Heart left ventricle (tissue), 16 donors: Measurements from ENCODE around the gene TSC22D4. TPM values are rescaled to one million over a fixed set of nuclear protein-coding genes. Genes with fewer than 3 reads are reported as not detected.

ENCODE experiments used
- ATAC-seq, 4 donors: fragments of 200-7000 bp; cut with Tn5 transposase; one replicate each; pipeline ENCODE4 v1.9.1; 2020 to 2022; ENCODE audit warnings: moderate library complexity in 4 of 4, mild to moderate bottlenecking in 3 of 4, moderate number of reproducible peaks in 1 of 4
- DNase-seq, 5 donors: peaks; one replicate each; pipeline ENCODE4 v3.0.0-alpha.2; 2020
- H3K27ac ChIP-seq, 12 donors: fragments of 200-600 bp; sonication (generic) in 4 of 12; one replicate each; pipeline versions ENCODE4 v1.5.0 to v1.8.0; 2016 to 2022; ENCODE audit warnings: mild to moderate bottlenecking in 2 of 12
- H3K27me3 ChIP-seq, 9 donors: fragments of 200-600 bp; sonication (generic) in 2 of 9; one replicate each; pipeline versions ENCODE4 v1.5.1 to v1.8.0; 2016 to 2022; ENCODE audit warnings: mild to moderate bottlenecking in 3 of 9
- H3K36me3 ChIP-seq, 9 donors: fragments of 200-600 bp; sonication (generic) in 2 of 9; one replicate each; pipeline versions ENCODE4 v1.5.0 to v1.8.0; 2018 to 2022; ENCODE audit warnings: mild to moderate bottlenecking in 2 of 9
- H3K4me1 ChIP-seq, 12 donors: fragments of 200-600 bp; sonication (generic) in 4 of 12; one replicate each; pipeline versions ENCODE4 v1.5.0 to v1.8.0; 2016 to 2022; ENCODE audit warnings: mild to moderate bottlenecking in 3 of 12
- H3K4me3 ChIP-seq, 12 donors: fragments of 200-600 bp; sonication (generic) in 4 of 12; one replicate each; pipeline versions ENCODE4 v1.5.0 to v1.8.0; 2017 to 2022; ENCODE audit warnings: mild to moderate bottlenecking in 9 of 12, moderate library complexity in 4 of 12
- H3K9me3 ChIP-seq, 12 donors: fragments of 200-600 bp; sonication (generic) in 4 of 12; one replicate each; pipeline versions ENCODE4 v1.5.0 to v1.8.0; 2016 to 2022; ENCODE audit warnings: mild to moderate bottlenecking in 1 of 12
- POLR2A ChIP-seq, 2 donors: fragments of 450-650 bp; IDR thresholded peaks; one replicate each; pipeline ENCODE4 v1.6.1; 2017; ENCODE audit warnings: antibody characterized with exemption in 2 of 2, mild to moderate bottlenecking in 2 of 2, moderate library complexity in 2 of 2
- WGBS, 4 donors: extraction: QIAGEN DNeasy Blood & Tissue Kit in 2 of 4; methylation state at CpG; one replicate each; pipeline versions ENCODE4 v1.1.5 to v1.1.7; 2013 to 2018; 5-methylcytosine and 5-hydroxymethylcytosine counted together
- intact Hi-C, 10 donors: fragments of 100-400 bp; cut with DNase I; formaldehyde crosslinking; loops; one replicate each; pipeline versions ENCODE4 v1.11.1 to v1.14.2; 2022
- polyA plus RNA-seq, 2 donors: library from polyadenylated mRNA; stranded (reverse); fragments of 200-250 nt; gene quantifications; one replicate each; pipeline ENCODE4 v1.2.3, GENCODE V29; 2013
- total RNA-seq, 9 donors: library from RNA; depleted of rRNA in 2 of 9; stranded (reverse); fragments of >200 nt in 2 of 9; fragmentation: NEBNext Ultra II Directional in 3 of 9; extraction: Animal tissue kit (Norgen Biotek cat#: 25700) in 3 of 9; gene quantifications; one replicate each; pipeline versions ENCODE4 v1.1.0 to v1.2.4, GENCODE V29; 2016 to 2023
- TF ChIP-seq, protein P1 (sequence below), 12 donors: fragments of 200-600 bp; sonication (generic) in 4 of 12; IDR thresholded peaks; one replicate each; pipeline versions ENCODE4 v1.5.0 to v1.8.0; 2018 to 2022; ENCODE audit warnings: antibody characterized with exemption in 12 of 12, mild to moderate bottlenecking in 5 of 12
- donor health status: ischemic (EF 13 %, LVEDD 7.1; RV severe dilation, severe dysfunction).
- donor health status: healthy with polysubstance abuse.
- donor health status: DM: no; HTN: yes; CAD: no.
- donor health status: DM: no; HTN: no; CAD: no.
- donor health status: ischemic (EF 25% LVEDD 6.9; RV normal size, moderate dysfunction).
- donor health status: ischemic (EF 25% LVEDD 5.7; RV mildly dilated, moderate dysfunction).
- donor health status: healthy.
- donor health status: DM: yes; HTN: yes; CAD: no.
- donor health status: ischemic (EF 35%, LVEDD 5.7; RV mildly dilated, moderate dysfunction).
- donor health status: nonischemic (EF 11% LVEDD 7.7; RV severe dilation, severe dysfunction).
- donor health status: DM: yes; HTN: yes; CAD: no.
- donor health status: PGD.
- donor health status: ischemic (EF 29% LVEDD 5.4; RV normal size, mild dysfunction).
- donor health status: nonischemic (EF 23%, LVEDD 6.1; RV moderate dilation, normal function).

TSC22D4 gene
- total and polyA plus RNA-seq, 11 donors, result 41.8 to 55.5 (median 47.0) TPM

DNA sequence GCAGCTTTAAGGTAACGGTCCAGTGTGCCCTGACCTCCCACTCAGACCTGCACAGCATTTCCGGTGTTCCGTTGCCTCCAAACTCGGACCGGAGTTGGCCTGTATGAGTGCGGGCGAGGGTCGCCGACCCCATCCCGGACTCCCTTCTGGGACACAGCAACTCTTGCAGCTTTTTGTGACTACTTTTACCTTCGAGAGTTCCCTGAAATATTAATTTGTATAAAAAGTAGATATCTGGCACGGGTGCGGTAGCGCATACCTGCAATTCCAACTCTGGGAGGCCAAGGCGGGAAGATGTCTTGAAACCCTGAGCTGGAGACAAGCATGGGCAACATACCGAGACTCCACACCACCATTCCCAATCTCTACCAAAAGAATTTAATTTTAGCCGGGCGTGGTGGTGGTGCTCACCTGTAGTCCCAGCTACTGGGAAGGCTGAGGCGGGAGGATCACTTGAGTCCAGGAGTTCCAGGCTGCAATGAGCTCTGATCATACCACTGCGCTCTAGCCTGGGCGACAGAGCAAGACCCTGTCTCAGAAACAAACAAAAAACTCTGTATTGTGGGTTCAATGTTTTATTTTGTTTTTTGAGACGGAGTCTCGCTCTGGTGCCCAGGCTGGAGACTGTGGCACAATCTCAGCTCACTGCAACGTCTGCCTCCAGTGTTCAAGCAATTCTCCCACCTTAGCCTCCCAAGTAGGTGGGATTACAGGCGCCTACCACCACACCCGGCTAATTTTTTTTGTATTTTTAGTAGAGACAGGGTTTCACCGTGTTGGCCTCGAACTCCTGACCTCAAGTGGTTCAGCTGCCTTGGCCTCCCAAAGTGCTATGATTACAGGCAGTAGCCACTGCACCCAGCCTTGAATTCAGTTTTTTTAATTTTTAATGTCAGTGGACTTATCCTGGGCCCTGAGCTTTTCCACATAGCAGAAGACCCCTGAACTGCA, 41.6 kb downstream of the TSC22D4 start:
- peak overlapping the region in 6 of 12 donors; percentile 69 to 98 (median 84) for H3K4me3 ChIP-seq
- no peaks in the 10 kb centered on the region for H3K27me3 ChIP-seq
- DNase-seq (peak in 1 of 5 donors; percentile 19), ATAC-seq (no peak)
- peaks cover 0 to 26% (median 24%) of the 10 kb centered on the region in 9 donors for H3K36me3 ChIP-seq
- intact Hi-C loops, result no loop called here
- WGBS, 4 donors, result 90 to 92% (median 91%) methylated on average over 27 to 28 of the region's 28 CpGs
- no peaks in the 10 kb centered on the region for H3K9me3 ChIP-seq
- H3K27ac ChIP-seq, result peak overlapping the region in 9 of 12 donors; percentile 92 to 99 (median 96)
- TF ChIP-seq, protein P1, sequence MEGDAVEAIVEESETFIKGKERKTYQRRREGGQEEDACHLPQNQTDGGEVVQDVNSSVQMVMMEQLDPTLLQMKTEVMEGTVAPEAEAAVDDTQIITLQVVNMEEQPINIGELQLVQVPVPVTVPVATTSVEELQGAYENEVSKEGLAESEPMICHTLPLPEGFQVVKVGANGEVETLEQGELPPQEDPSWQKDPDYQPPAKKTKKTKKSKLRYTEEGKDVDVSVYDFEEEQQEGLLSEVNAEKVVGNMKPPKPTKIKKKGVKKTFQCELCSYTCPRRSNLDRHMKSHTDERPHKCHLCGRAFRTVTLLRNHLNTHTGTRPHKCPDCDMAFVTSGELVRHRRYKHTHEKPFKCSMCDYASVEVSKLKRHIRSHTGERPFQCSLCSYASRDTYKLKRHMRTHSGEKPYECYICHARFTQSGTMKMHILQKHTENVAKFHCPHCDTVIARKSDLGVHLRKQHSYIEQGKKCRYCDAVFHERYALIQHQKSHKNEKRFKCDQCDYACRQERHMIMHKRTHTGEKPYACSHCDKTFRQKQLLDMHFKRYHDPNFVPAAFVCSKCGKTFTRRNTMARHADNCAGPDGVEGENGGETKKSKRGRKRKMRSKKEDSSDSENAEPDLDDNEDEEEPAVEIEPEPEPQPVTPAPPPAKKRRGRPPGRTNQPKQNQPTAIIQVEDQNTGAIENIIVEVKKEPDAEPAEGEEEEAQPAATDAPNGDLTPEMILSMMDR (IDR thresholded peaks at IDR 0.05), result no peak
- no peak for TF ChIP-seq POLR2A (IDR thresholded peaks at IDR 0.05)
- peaks cover 0 to 34% (median 15%) of the 10 kb centered on the region in 12 donors for H3K4me1 ChIP-seq

DNA sequence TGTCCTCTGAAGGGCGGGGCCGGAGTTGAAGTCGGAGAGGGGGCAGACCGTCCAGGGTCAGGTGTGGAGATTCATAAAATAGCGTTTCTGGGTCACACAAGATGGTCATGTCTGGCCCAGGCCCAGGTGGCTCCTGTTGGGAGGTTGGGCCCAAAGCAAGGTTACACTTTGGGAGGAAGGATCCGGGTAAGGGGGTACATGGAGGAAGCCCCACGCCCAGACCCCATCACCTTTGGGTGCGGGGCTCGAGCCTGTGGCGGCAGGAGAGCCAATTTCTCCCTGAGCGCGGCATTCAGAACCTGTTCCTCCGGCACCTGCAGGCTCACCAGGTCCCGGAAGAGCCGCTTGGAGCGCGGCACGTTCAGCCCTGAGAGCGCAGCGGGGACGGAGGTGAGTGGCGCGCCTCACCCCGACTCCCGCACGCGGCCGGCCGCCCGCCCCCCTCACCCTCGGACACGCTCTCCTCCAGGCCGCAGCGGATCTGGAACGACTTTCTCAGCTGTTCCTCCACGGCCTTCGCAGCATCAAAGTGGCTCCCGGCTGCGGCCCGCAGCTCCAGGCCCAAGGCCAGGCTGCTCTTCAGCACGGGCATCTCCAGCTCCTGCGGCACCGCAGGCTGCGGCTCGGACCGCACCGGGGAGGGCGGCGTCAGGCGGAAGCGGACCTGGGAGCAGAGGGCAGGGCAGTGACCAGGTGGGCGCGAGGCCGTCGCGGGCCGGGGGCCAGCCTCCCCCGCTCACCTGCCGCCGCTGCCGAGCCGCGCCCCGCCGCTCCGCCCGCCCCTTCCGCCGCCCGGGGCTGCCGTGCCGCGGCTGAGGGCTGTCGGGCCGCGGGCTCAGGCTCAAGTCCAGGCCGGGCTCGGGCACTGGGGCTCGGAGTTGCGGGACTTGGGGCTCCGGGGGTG, 43.4 kb downstream of the TSC22D4 start:
- Histone ChIP-seq H3K4me3 (peak overlapping the region; percentile 63 to 98 (median 85)), H3K4me1 (peaks cover 0 to 52% (median 32%) of the 10 kb centered on the region in 12 donors), H3K9me3 (no peaks in the 10 kb centered on the region), H3K27ac (peak overlapping the region; percentile 81 to 99 (median 96)), H3K27me3 (no peaks in the 10 kb centered on the region), H3K36me3 (peaks cover 0 to 36% (median 24%) of the 10 kb centered on the region in 9 donors)
- DNase-seq (peak; percentile 38 to 68 (median 47)), ATAC-seq (peak in 3 of 4 donors; percentile 21 to 42 (median 42))
- intact Hi-C loops, result no loop called here
- TF ChIP-seq POLR2A (IDR thresholded peaks at IDR 0.05), result peak in 1 of 2 donors; percentile 31
- TF ChIP-seq, protein P1 (IDR thresholded peaks at IDR 0.05), result no peak
- 2 to 4% (median 3%) methylated on average over 35 to 81 of the region's 81 CpGs for WGBS, 4 donors

DNA sequence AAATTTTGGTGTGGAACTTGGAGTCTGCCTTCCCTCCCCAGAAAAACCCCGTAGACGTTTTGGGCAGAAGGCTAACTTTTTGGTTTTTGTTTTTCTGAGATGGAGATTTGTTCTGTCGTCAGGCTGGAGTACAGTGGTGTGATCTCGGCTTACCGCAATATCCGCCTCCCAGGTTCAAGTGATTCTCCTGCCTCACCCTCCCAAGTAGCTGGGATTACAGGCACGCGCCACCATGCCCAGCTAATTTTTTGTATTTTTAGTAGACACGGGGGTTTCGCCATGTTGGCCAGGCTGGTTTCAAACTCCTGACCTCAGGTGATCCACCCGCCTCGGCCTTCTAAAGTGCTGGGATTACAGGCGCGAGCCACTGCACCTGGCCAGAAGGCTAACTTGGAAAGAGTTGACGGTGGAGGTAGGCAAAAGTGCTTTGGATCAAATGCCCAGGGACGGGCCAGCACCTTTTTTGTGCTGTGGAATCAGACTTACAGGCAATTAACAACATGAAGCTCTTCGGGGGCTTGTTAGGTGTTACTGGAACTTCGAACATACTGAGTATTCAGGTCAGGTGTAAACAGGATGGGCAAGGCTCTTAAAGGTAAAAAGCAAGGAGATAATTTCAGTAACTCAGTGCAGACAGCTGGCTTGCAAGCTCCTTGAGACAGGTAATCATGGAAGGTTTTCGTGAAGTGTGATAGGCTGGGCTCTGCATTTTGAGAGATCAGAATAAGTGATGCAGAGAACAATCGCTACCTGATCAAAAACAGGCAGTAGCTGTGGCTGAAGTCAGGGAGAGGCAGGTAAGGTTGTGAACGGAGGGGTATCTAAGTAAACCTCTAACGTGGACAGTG, 44.5 kb downstream of the TSC22D4 start:
- peaks cover 0 to 57% (median 37%) of the 10 kb centered on the region in 12 donors for H3K4me1 ChIP-seq
- DNase-seq, result no peak
- intact Hi-C loops, result no loop called here
- H3K36me3 ChIP-seq, result peaks cover 0 to 36% (median 24%) of the 10 kb centered on the region in 9 donors
- 85 to 89% (median 88%) methylated on average over 22 of the region's 22 CpGs for WGBS, 4 donors
- H3K9me3 ChIP-seq, result no peaks in the 10 kb centered on the region
- ATAC-seq, result no peak
- H3K27ac ChIP-seq, result peak overlapping the region in 6 of 12 donors; percentile 92 to 97 (median 95)
- no peak for TF ChIP-seq POLR2A (IDR thresholded peaks at IDR 0.05)
- TF ChIP-seq, protein P1 (IDR thresholded peaks at IDR 0.05), result no peak
- peak overlapping the region in 9 of 12 donors; percentile 69 to 98 (median 91) for H3K4me3 ChIP-seq
- no peaks in the 10 kb centered on the region for H3K27me3 ChIP-seq
